Endodermal cell (in vitro differentiated cells): ENCODE results near the gene SUCLG2. TPM values are rescaled to one million over a fixed set of nuclear protein-coding genes. Genes with fewer than 3 reads are reported as not detected.

Experiments
- DNase-seq: peaks from one replicate; pipeline ENCODE4 v3.0.0-alpha.2; 2017
- H3K27ac ChIP-seq: 2 replicates; pipeline ENCODE4 v1.5.1; 2013; ENCODE audit warnings: mild to moderate bottlenecking, low read depth, low read length, moderate library complexity
- H3K27me3 ChIP-seq: 2 replicates; pipeline ENCODE4 v1.6.1; 2013; ENCODE audit warnings: mild to moderate bottlenecking, low read length, moderate library complexity; ENCODE audit not compliant: insufficient read depth, control insufficient read depth, poor library complexity, severe bottlenecking
- H3K36me3 ChIP-seq: 2 replicates; pipeline ENCODE4 v1.7.0; 2013; ENCODE audit warnings: mild to moderate bottlenecking, low read length, moderate library complexity; ENCODE audit not compliant: control insufficient read depth, insufficient read depth
- H3K4me1 ChIP-seq: one replicate; pipeline ENCODE4 v1.7.0; 2013; ENCODE audit warnings: low read length; ENCODE audit not compliant: control insufficient read depth, insufficient read depth
- H3K4me3 ChIP-seq: 2 replicates; pipeline ENCODE4 v1.5.1; 2013; ENCODE audit warnings: mild to moderate bottlenecking, low read length, moderate library complexity
- H3K9ac ChIP-seq: 2 replicates; pipeline ENCODE4 v1.6.1; 2013; ENCODE audit warnings: mild to moderate bottlenecking, low read length, moderate library complexity; ENCODE audit not compliant: poor library complexity, severe bottlenecking; ENCODE audit errors: extremely low read depth
- H3K9me3 ChIP-seq: 2 replicates; pipeline ENCODE4 v1.6.1; 2013; ENCODE audit warnings: mild to moderate bottlenecking, low read length, moderate library complexity; ENCODE audit not compliant: control insufficient read depth
- H3K27ac Mint-ChIP-seq: 2 replicates; pipeline ENCODE4 v1.8.0; 2020; ENCODE audit warnings: mixed read lengths
- H3K27me3 Mint-ChIP-seq: 2 replicates; pipeline ENCODE4 v1.8.0; 2021; ENCODE audit warnings: mild to moderate bottlenecking, mixed read lengths; ENCODE audit not compliant: insufficient read depth
- H3K36me3 Mint-ChIP-seq: 2 replicates; pipeline ENCODE4 v1.8.0; 2020; ENCODE audit warnings: low read depth, mixed read lengths
- H3K4me1 Mint-ChIP-seq: 2 replicates; pipeline ENCODE4 v1.8.0; 2020; ENCODE audit warnings: mixed read lengths
- H3K4me3 Mint-ChIP-seq: 2 replicates; pipeline ENCODE4 v1.8.0; 2020; ENCODE audit warnings: mild to moderate bottlenecking, moderate library complexity, mixed read lengths
- H3K9me3 Mint-ChIP-seq: 2 replicates; pipeline ENCODE4 v1.8.0; 2020; ENCODE audit warnings: mild to moderate bottlenecking, mixed read lengths
- CTCF ChIP-seq: fragments of 200-600 bp; sonication (generic); conservative IDR thresholded peaks from 2 replicates; pipeline ENCODE4 v1.5.0; 2021; ENCODE audit warnings: antibody characterized with exemption, mild to moderate bottlenecking
- WGBS, 2 experiments: methylation state at CpG; one replicate each; pipeline versions ENCODE4 v1.1.5 to v1.1.7; 2013; ENCODE audit warnings: missing lambda C conversion rate in 2 of 2, mixed read lengths in 1 of 2; ENCODE audit not compliant: insufficient coverage in 1 of 2, insufficient read length in 1 of 2; 5-methylcytosine and 5-hydroxymethylcytosine counted together
- long read RNA-seq, 4 experiments: library from polyadenylated mRNA in 2 of 4; library from RNA in 1 of 4; library from capped mRNA in 1 of 4; stranded (forward) in 3 of 4; unstranded in 1 of 4; transcript quantifications; one replicate each; pipeline ENCODE4 v2.0.0, GENCODE V29; 2020 to 2021; ENCODE audit warnings: inconsistent platforms in 1 of 4
- polyA plus RNA-seq, 2 experiments: library from polyadenylated mRNA; stranded (reverse); fragments of 50-300 nt; gene quantifications; one replicate each; pipeline ENCODE4 v1.2.3, GENCODE V29; 2013
- total RNA-seq, 2 donors: library from RNA; stranded (reverse); fragmentation: NEBNext Ultra II Directional in 1 of 2; extraction: Animal tissue kit (Norgen Biotek cat#: 25700) in 1 of 2; gene quantifications; 2 replicates in 1 of 2; 3 replicates in 1 of 2; pipeline ENCODE4 v1.2.1, GENCODE V29; 2021

SUCLG2 gene
- 10 to 100 TPM; 42.4 to 57.3 TPM for total RNA-seq
- 49.2 TPM for polyA plus RNA-seq (2013, experiment 1 of 2)
- 43.8 TPM for polyA plus RNA-seq (2013, experiment 2 of 2)
- long read RNA-seq, experiment 1, transcript SUCLG2-201 (11 exons, 2,352 nt): major isoform, 28 of 42 reads
- long read RNA-seq, experiment 1, partial matches to known transcripts: 14 of 42 reads
- long read RNA-seq, experiment 1, other reads (novel, unspliced or antisense): 0 of 42 reads
- long read RNA-seq, experiment 2, transcript SUCLG2-201 (11 exons, 2,352 nt): major isoform, 124 of 138 reads
- long read RNA-seq, experiment 2, partial matches to known transcripts: 7 of 138 reads
- long read RNA-seq, experiment 2, other reads (novel, unspliced or antisense): 7 of 138 reads
- long read RNA-seq, experiment 3, transcript SUCLG2-201 (11 exons, 2,352 nt): major isoform, 277 of 293 reads
- long read RNA-seq, experiment 3, partial matches to known transcripts: 8 of 293 reads
- long read RNA-seq, experiment 3, other reads (novel, unspliced or antisense): 8 of 293 reads
- long read RNA-seq, experiment 4, transcript SUCLG2-201 (11 exons, 2,352 nt): major isoform, 92 of 148 reads
- long read RNA-seq, experiment 4, partial matches to known transcripts: 47 of 148 reads
- long read RNA-seq, experiment 4, other reads (novel, unspliced or antisense): 9 of 148 reads

GRCh38 chr3:67654099-67654843 is at the start of gene SUCLG2:
TSS of gene SUCLG2 (minus strand) at chr3:67654612. CDS start at chr3:67654586, 26 bp downstream.
- WGBS, 2 experiments: 4 to 8% methylated on average over 29 to 66 of the region's 66 CpGs

GRCh38 chr3:67700596-67700995 is 46.2 kb upstream of the SUCLG2 start:
- H3K36me3 Mint-ChIP-seq: peaks cover 1% of the 10 kb centered on the region
- H3K27ac ChIP-seq: no peak overlapping the region
- no peaks in the 10 kb centered on the region for H3K4me1 ChIP-seq
- no peaks in the 10 kb centered on the region for H3K27me3 Mint-ChIP-seq
- DNase-seq: no peak
- TF ChIP-seq CTCF: no peak
- 89 to 92% methylated on average over 2 to 4 of the region's 4 CpGs for WGBS, 2 experiments
- no peak overlapping the region for H3K4me3 Mint-ChIP-seq
- H3K4me1 Mint-ChIP-seq: no peaks in the 10 kb centered on the region
- no peaks in the 10 kb centered on the region for H3K27me3 ChIP-seq
- H3K9ac ChIP-seq: no peak overlapping the region
- H3K36me3 ChIP-seq: no peaks in the 10 kb centered on the region
- no peak overlapping the region for H3K4me3 ChIP-seq
- H3K27ac Mint-ChIP-seq: no peak overlapping the region
- peaks cover 2% of the 10 kb centered on the region for H3K9me3 Mint-ChIP-seq
- no peaks in the 10 kb centered on the region for H3K9me3 ChIP-seq

More at GRCh38 chr3:67654099-67654843, at the start of gene SUCLG2:
- DNase-seq: peak; percentile 95
- no peak for TF ChIP-seq CTCF
- H3K9me3 ChIP-seq: no peaks in the 10 kb centered on the region
- H3K9ac ChIP-seq: peak within 1 kb of the TSS; percentile 79
- peak within 1 kb of the TSS; percentile 77 for H3K27ac ChIP-seq
- Mint-ChIP-seq H3K9me3 (peaks cover 8% of the 10 kb centered on the region), H3K27me3 (peaks cover 2% of the 10 kb centered on the region), H3K4me1 (peaks cover 23% of the 10 kb centered on the region), H3K36me3 (peaks cover 6% of the 10 kb centered on the region), H3K27ac (peak within 1 kb of the TSS; percentile 86), H3K4me3 (peak within 1 kb of the TSS; percentile 67)
- H3K27me3 ChIP-seq: no peaks in the 10 kb centered on the region
- H3K4me3 ChIP-seq: peak within 1 kb of the TSS; percentile 85
- no peaks in the 10 kb centered on the region for H3K36me3 ChIP-seq
- H3K4me1 ChIP-seq: no peaks in the 10 kb centered on the region

- no peak for TF ChIP-seq CTCF
- no peak overlapping the region for H3K4me3 Mint-ChIP-seq
- no peaks in the 10 kb centered on the region for H3K4me1 ChIP-seq
- H3K9ac ChIP-seq: no peak overlapping the region
- H3K36me3 Mint-ChIP-seq: peaks cover 5% of the 10 kb centered on the region
- no peaks in the 10 kb centered on the region for H3K9me3 ChIP-seq
- no peaks in the 10 kb centered on the region for H3K27me3 Mint-ChIP-seq
- H3K4me1 Mint-ChIP-seq: no peaks in the 10 kb centered on the region
- no peaks in the 10 kb centered on the region for H3K36me3 ChIP-seq
- no peak for DNase-seq
- no peak overlapping the region for H3K4me3 ChIP-seq
- 90 to 96% methylated on average over 2 to 5 of the region's 5 CpGs for WGBS, 2 experiments
- no peak overlapping the region for H3K27ac Mint-ChIP-seq
- no peak overlapping the region for H3K27ac ChIP-seq
- H3K27me3 ChIP-seq: no peaks in the 10 kb centered on the region
- peaks cover 6% of the 10 kb centered on the region for H3K9me3 Mint-ChIP-seq
These were observed 45.5 kb upstream of the SUCLG2 start for GRCh38 chr3:67699882-67700281.
